K562 (cell line): Measurements from ENCODE around the gene YARS1. TPM values are rescaled to one million over a fixed set of nuclear protein-coding genes. Genes with fewer than 3 reads are reported as not detected.

Source experiments
- BMI1 ChIP-seq: fragments of 150-350 bp; IDR thresholded peaks from 2 replicates; pipeline ENCODE4 v1.6.1; 2014; ENCODE audit warnings: low read length
- CBFA2T2 ChIP-seq: fragments of 450-650 bp; conservative IDR thresholded peaks from 2 replicates; pipeline ENCODE4 v1.6.1; 2017; ENCODE audit warnings: mild to moderate bottlenecking
- KDM5B ChIP-seq: fragments of 200-600 bp; sonication (generic); IDR thresholded peaks from 2 replicates; pipeline ENCODE4 v1.6.1; 2012; ENCODE audit warnings: low read depth, mild to moderate bottlenecking, moderate library complexity, low read length, control low read depth, inconsistent platforms; ENCODE audit not compliant: insufficient replicate concordance
- MCM7 ChIP-seq, 2 experiments: fragments of 450-650 bp; IDR thresholded peaks; 2 replicates each; pipeline ENCODE4 v1.6.1; 2016 to 2018
- RB1 ChIP-seq: fragments of 450-650 bp; IDR thresholded peaks from 2 replicates; pipeline ENCODE4 v1.6.1; 2017; ENCODE audit warnings: low read depth, mild to moderate bottlenecking
- SMAD3 ChIP-seq: fragments of 450-650 bp; formaldehyde crosslinking; conservative IDR thresholded peaks from 2 replicates; pipeline ENCODE4 v1.4.0; 2020; ENCODE audit warnings: mild to moderate bottlenecking
- polyA plus RNA-seq, 8 experiments: library from polyadenylated mRNA; depleted of rRNA in 4 of 8; stranded (reverse) in 5 of 8; unstranded in 3 of 8; fragments of >200 nt; fragmentation: Nextera tagmentation in 2 of 8; fragmentation: Illumina TruSeq in 1 of 8; extraction: Ambion mirVana in 2 of 8; extraction: Trizol in 1 of 8; gene quantifications; 2 replicates each; pipeline versions ENCODE4 v1.2.1 to v1.2.3, GENCODE V29; 2011 to 2014; ENCODE audit warnings: inconsistent platforms in 1 of 8, missing spikeins in 1 of 8
- total RNA-seq, 7 experiments: library from RNA; depleted of rRNA in 6 of 7; stranded (reverse); fragments of >200 nt in 6 of 7; fragmentation: Illumina TruSeq in 2 of 7; extraction: Trizol in 2 of 7; gene quantifications; 2 replicates each; pipeline versions ENCODE4 v1.2.1 to v1.2.3, GENCODE V29; 2011 to 2021; ENCODE audit warnings: low replicate concordance in 1 of 7
- TF ChIP-seq, protein P1 (sequence below): fragments of 250-450 bp; sonication (Bioruptor Pico); IDR thresholded peaks from 2 replicates; pipeline ENCODE4 v1.5.0; 2021; ENCODE audit warnings: mild to moderate bottlenecking, borderline replicate concordance
- TF ChIP-seq, protein P2 (sequence below), 2 experiments: fragments of 450-650 bp; formaldehyde crosslinking in 1 of 2; IDR thresholded peaks; 2 replicates each; pipeline versions ENCODE4 v1.4.0 to v1.6.1; 2014 to 2020; ENCODE audit warnings: mild to moderate bottlenecking in 2 of 2, borderline replicate concordance in 1 of 2, low read depth in 1 of 2
- TF ChIP-seq, protein P3 (sequence below): sonication (generic); formaldehyde crosslinking; IDR thresholded peaks from 2 replicates; pipeline ENCODE4 v1.8.0; 2022; ENCODE audit warnings: mild to moderate bottlenecking, missing genetic modification reagents
- TF ChIP-seq, protein P4 (sequence below): fragments of 250-450 bp; sonication (Bioruptor Pico); IDR thresholded peaks from 2 replicates; pipeline ENCODE4 v1.5.0; 2021

YARS1 gene
- total and polyA plus RNA-seq, 9 of the 15 experiments (the other 6 are each of a cell fraction or from before 2014, with no cell fraction given), result 66.2 to 336 (median 201) TPM

DNA sequence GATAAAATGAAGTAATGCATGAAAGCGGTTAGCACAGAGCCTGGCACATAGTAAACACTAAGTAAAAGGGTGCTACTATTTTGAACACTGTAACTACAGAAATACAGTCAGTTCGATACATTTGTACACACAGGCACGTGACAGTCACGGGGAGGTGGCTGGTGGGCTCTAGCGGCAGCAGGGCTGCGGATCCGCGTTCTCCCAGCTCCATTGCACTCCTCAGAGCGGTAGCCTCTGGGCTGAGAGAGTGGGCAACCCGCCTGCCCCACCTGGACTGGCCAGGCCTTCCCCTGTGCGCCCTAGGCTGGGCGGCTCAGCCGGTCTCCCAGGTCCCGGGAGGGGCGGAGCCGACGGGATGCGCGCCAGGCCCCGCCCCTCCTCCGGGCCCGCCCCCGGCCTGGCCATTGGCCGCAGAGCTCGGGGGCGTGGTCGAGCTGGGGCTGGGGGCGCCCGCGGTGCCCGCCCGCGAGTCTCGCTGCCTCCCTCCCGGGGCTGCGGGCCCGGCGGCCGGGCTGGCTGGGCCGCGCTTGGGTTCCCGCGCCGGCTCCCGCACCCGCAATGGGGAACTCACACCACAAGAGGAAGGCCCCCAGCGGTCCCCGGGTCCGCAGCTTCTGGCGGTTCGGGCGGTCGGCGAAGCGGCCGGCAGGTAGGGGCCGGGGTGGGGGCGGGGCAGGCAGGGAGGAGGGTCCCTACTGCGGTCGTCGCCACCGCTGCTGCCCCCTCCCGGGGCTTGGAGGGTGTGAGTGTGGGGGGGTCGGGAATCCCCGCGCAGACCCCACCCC is 63.4 kb downstream of the YARS1 start (continued):
- TF ChIP-seq, protein P1, sequence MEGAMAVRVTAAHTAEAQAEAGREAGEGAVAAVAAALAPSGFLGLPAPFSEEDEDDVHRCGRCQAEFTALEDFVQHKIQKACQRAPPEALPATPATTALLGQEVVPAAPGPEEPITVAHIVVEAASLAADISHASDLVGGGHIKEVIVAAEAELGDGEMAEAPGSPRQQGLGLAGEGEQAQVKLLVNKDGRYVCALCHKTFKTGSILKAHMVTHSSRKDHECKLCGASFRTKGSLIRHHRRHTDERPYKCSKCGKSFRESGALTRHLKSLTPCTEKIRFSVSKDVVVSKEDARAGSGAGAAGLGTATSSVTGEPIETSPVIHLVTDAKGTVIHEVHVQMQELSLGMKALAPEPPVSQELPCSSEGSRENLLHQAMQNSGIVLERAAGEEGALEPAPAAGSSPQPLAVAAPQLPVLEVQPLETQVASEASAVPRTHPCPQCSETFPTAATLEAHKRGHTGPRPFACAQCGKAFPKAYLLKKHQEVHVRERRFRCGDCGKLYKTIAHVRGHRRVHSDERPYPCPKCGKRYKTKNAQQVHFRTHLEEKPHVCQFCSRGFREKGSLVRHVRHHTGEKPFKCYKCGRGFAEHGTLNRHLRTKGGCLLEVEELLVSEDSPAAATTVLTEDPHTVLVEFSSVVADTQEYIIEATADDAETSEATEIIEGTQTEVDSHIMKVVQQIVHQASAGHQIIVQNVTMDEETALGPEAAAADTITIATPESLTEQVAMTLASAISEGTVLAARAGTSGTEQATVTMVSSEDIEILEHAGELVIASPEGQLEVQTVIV (CRISPR knock-in tag), result no peak
- TF ChIP-seq, protein P2, sequence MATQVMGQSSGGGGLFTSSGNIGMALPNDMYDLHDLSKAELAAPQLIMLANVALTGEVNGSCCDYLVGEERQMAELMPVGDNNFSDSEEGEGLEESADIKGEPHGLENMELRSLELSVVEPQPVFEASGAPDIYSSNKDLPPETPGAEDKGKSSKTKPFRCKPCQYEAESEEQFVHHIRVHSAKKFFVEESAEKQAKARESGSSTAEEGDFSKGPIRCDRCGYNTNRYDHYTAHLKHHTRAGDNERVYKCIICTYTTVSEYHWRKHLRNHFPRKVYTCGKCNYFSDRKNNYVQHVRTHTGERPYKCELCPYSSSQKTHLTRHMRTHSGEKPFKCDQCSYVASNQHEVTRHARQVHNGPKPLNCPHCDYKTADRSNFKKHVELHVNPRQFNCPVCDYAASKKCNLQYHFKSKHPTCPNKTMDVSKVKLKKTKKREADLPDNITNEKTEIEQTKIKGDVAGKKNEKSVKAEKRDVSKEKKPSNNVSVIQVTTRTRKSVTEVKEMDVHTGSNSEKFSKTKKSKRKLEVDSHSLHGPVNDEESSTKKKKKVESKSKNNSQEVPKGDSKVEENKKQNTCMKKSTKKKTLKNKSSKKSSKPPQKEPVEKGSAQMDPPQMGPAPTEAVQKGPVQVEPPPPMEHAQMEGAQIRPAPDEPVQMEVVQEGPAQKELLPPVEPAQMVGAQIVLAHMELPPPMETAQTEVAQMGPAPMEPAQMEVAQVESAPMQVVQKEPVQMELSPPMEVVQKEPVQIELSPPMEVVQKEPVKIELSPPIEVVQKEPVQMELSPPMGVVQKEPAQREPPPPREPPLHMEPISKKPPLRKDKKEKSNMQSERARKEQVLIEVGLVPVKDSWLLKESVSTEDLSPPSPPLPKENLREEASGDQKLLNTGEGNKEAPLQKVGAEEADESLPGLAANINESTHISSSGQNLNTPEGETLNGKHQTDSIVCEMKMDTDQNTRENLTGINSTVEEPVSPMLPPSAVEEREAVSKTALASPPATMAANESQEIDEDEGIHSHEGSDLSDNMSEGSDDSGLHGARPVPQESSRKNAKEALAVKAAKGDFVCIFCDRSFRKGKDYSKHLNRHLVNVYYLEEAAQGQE (IDR thresholded peaks at IDR 0.05; ENCODE audit: borderline replicate concordance), result peak; percentile 19; the same call in 1 of the 2 replicates
- TF ChIP-seq, protein P2 (CRISPR knock-in tag; IDR thresholded peaks at IDR 0.05; ENCODE audit: low read depth), result 0 out of 2 replicates have a peak, but pooled peaks have one; percentile 49
- peak; percentile 81 for TF ChIP-seq RB1
- TF ChIP-seq, protein P3, sequence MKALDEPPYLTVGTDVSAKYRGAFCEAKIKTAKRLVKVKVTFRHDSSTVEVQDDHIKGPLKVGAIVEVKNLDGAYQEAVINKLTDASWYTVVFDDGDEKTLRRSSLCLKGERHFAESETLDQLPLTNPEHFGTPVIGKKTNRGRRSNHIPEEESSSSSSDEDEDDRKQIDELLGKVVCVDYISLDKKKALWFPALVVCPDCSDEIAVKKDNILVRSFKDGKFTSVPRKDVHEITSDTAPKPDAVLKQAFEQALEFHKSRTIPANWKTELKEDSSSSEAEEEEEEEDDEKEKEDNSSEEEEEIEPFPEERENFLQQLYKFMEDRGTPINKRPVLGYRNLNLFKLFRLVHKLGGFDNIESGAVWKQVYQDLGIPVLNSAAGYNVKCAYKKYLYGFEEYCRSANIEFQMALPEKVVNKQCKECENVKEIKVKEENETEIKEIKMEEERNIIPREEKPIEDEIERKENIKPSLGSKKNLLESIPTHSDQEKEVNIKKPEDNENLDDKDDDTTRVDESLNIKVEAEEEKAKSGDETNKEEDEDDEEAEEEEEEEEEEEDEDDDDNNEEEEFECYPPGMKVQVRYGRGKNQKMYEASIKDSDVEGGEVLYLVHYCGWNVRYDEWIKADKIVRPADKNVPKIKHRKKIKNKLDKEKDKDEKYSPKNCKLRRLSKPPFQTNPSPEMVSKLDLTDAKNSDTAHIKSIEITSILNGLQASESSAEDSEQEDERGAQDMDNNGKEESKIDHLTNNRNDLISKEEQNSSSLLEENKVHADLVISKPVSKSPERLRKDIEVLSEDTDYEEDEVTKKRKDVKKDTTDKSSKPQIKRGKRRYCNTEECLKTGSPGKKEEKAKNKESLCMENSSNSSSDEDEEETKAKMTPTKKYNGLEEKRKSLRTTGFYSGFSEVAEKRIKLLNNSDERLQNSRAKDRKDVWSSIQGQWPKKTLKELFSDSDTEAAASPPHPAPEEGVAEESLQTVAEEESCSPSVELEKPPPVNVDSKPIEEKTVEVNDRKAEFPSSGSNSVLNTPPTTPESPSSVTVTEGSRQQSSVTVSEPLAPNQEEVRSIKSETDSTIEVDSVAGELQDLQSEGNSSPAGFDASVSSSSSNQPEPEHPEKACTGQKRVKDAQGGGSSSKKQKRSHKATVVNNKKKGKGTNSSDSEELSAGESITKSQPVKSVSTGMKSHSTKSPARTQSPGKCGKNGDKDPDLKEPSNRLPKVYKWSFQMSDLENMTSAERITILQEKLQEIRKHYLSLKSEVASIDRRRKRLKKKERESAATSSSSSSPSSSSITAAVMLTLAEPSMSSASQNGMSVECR (CRISPR knock-in tag), result no peak; the same call in none of the 2 replicates
- TF ChIP-seq SMAD3 (CRISPR knock-in tag), result no peak
- TF ChIP-seq, protein P4, sequence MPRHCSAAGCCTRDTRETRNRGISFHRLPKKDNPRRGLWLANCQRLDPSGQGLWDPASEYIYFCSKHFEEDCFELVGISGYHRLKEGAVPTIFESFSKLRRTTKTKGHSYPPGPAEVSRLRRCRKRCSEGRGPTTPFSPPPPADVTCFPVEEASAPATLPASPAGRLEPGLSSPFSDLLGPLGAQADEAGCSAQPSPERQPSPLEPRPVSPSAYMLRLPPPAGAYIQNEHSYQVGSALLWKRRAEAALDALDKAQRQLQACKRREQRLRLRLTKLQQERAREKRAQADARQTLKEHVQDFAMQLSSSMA (CRISPR knock-in tag), result 0 out of 2 replicates have a peak, but pooled peaks have one; percentile 34
- TF ChIP-seq MCM7 (IDR thresholded peaks at IDR 0.05), result no peak
- TF ChIP-seq CBFA2T2, result peak; percentile 13; the same call in 1 of the 2 replicates
- TF ChIP-seq BMI1, result no peak
- TF ChIP-seq KDM5B, result peak; percentile 47
